B cell (primary cell): ENCODE measurements around the gene LRTM2.

Source experiments
- EZH2 ChIP-seq: IDR thresholded peaks from 2 replicates; pipeline ENCODE4 v1.6.1; 2012; ENCODE audit warnings: borderline replicate concordance, low read depth, mild to moderate bottlenecking, moderate library complexity, low read length; ENCODE audit not compliant: insufficient read depth, poor library complexity, severe bottlenecking
- TF ChIP-seq, protein P1 (sequence below): fragments of 200-600 bp; IDR thresholded peaks from one replicate; pipeline ENCODE4 v1.8.0; 2022; ENCODE audit warnings: antibody characterized with exemption, mild to moderate bottlenecking

DNA sequence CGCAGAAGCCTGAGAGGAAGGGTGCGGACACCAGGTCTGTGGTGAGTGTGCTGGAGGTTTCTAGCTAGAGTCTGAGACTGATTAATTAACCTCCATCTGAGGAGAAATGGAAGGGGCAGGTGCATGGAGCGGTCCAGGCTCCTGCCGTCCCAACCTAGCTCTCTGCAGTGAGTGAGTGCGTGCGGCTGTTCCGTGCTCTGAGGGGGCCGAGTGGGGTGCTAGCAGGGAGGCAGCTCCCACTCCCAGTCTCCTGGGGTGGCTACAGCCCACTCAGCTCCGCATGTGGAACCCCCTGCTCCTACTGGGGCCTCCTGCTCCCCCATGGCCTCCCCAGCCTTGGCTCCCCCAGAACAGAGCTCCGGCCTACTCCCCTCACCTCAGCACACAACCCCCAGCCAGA lies 2.9 kb downstream of the LRTM2 start:
- TF ChIP-seq, protein P1, sequence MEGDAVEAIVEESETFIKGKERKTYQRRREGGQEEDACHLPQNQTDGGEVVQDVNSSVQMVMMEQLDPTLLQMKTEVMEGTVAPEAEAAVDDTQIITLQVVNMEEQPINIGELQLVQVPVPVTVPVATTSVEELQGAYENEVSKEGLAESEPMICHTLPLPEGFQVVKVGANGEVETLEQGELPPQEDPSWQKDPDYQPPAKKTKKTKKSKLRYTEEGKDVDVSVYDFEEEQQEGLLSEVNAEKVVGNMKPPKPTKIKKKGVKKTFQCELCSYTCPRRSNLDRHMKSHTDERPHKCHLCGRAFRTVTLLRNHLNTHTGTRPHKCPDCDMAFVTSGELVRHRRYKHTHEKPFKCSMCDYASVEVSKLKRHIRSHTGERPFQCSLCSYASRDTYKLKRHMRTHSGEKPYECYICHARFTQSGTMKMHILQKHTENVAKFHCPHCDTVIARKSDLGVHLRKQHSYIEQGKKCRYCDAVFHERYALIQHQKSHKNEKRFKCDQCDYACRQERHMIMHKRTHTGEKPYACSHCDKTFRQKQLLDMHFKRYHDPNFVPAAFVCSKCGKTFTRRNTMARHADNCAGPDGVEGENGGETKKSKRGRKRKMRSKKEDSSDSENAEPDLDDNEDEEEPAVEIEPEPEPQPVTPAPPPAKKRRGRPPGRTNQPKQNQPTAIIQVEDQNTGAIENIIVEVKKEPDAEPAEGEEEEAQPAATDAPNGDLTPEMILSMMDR, result no peak
- TF ChIP-seq EZH2, result no peak
